Measurements from ENCODE around the gene OR6T1. TPM values are rescaled to one million over a fixed set of nuclear protein-coding genes. Genes with fewer than 3 reads are reported as not detected.

The OR6T1 gene
- not detected for total RNA-seq

GRCh38 chr11:123943738-123944137, at the start of gene OR6T1:
Gene OR6T1 (minus strand): TSS chr11:123943838. CDS start chr11:123943838, 0 bp downstream.
- Mint-ChIP-seq H3K9me3 (peaks cover 3% of the 10 kb centered on the region), H3K4me3 (no peak within 1 kb of the TSS), H3K36me3 (ENCODE audit: insufficient read depth) (no peaks in the 10 kb centered on the region), H3K27me3 (ENCODE audit: low read depth) (peaks cover 4% of the 10 kb centered on the region), H3K4me1 (ENCODE audit: low read depth) (no peaks in the 10 kb centered on the region)
- no peak for ATAC-seq
- no peak for DNase-seq

- H3K27me3 Mint-ChIP-seq (ENCODE audit: low read depth): no peaks in the 10 kb centered on the region
- ATAC-seq (no peak), DNase-seq (no peak)
- H3K9me3 Mint-ChIP-seq: peaks cover 5% of the 10 kb centered on the region
- no peaks in the 10 kb centered on the region for H3K36me3 Mint-ChIP-seq (ENCODE audit: insufficient read depth)
- no peaks in the 10 kb centered on the region for H3K4me1 Mint-ChIP-seq (ENCODE audit: low read depth)
- H3K4me3 Mint-ChIP-seq: no peak overlapping the region
Observed at GRCh38 chr11:123979311-123979710, 35.7 kb upstream of the OR6T1 start.

GRCh38 chr11:123977731-123978347, 34.2 kb upstream of the OR6T1 start, which contains the start of gene OR10S1:
Gene OR10S1 (minus strand): TSS chr11:123977781. CDS start chr11:123977664, 117 bp downstream.
- H3K9me3 Mint-ChIP-seq: peaks cover 2% of the 10 kb centered on the region
- H3K36me3 Mint-ChIP-seq (ENCODE audit: insufficient read depth): no peaks in the 10 kb centered on the region
- H3K4me3 Mint-ChIP-seq: no peak within 1 kb of the TSS
- ATAC-seq (no peak), DNase-seq (no peak)
- H3K27me3 Mint-ChIP-seq (ENCODE audit: low read depth): no peaks in the 10 kb centered on the region
- no peaks in the 10 kb centered on the region for H3K4me1 Mint-ChIP-seq (ENCODE audit: low read depth)

GRCh38 chr11:123976770-123977560, 33.3 kb upstream of the OR6T1 start:
- ATAC-seq (no peak), DNase-seq (no peak)
- Mint-ChIP-seq H3K4me3 (no peak overlapping the region), H3K4me1 (ENCODE audit: low read depth) (no peaks in the 10 kb centered on the region), H3K9me3 (no peaks in the 10 kb centered on the region), H3K27me3 (ENCODE audit: low read depth) (no peaks in the 10 kb centered on the region), H3K36me3 (ENCODE audit: insufficient read depth) (no peaks in the 10 kb centered on the region)

- Mint-ChIP-seq H3K4me1 (ENCODE audit: low read depth) (no peaks in the 10 kb centered on the region), H3K4me3 (no peak overlapping the region), H3K36me3 (ENCODE audit: insufficient read depth) (no peaks in the 10 kb centered on the region), H3K27me3 (ENCODE audit: low read depth) (no peaks in the 10 kb centered on the region), H3K9me3 (peaks cover 11% of the 10 kb centered on the region)
- ATAC-seq: no peak
- DNase-seq: no peak
Observed at GRCh38 chr11:123973816-123974215, 30.2 kb upstream of the OR6T1 start.

GRCh38 chr11:123956752-123957151, 13.1 kb upstream of the OR6T1 start:
- no peaks in the 10 kb centered on the region for H3K4me1 Mint-ChIP-seq (ENCODE audit: low read depth)
- no peaks in the 10 kb centered on the region for H3K27me3 Mint-ChIP-seq (ENCODE audit: low read depth)
- no peak overlapping the region for H3K4me3 Mint-ChIP-seq
- H3K9me3 Mint-ChIP-seq: no peaks in the 10 kb centered on the region
- ATAC-seq: no peak
- no peaks in the 10 kb centered on the region for H3K36me3 Mint-ChIP-seq (ENCODE audit: insufficient read depth)
- DNase-seq: no peak

- no peaks in the 10 kb centered on the region for H3K4me1 Mint-ChIP-seq (ENCODE audit: low read depth)
- H3K4me3 Mint-ChIP-seq: no peak overlapping the region
- H3K27me3 Mint-ChIP-seq (ENCODE audit: low read depth): no peaks in the 10 kb centered on the region
- ATAC-seq (no peak), DNase-seq (no peak)
- H3K36me3 Mint-ChIP-seq (ENCODE audit: insufficient read depth): no peaks in the 10 kb centered on the region
- peaks cover 3% of the 10 kb centered on the region for H3K9me3 Mint-ChIP-seq
Observed at GRCh38 chr11:123945132-123945531, 1.5 kb upstream of the OR6T1 start.

GRCh38 chr11:123942413-123942812, 1.2 kb downstream of the OR6T1 start:
- Mint-ChIP-seq H3K9me3 (peaks cover 3% of the 10 kb centered on the region), H3K4me3 (no peak overlapping the region), H3K36me3 (ENCODE audit: insufficient read depth) (no peaks in the 10 kb centered on the region), H3K27me3 (ENCODE audit: low read depth) (peaks cover 4% of the 10 kb centered on the region), H3K4me1 (ENCODE audit: low read depth) (no peaks in the 10 kb centered on the region)
- DNase-seq (no peak), ATAC-seq (no peak)

GRCh38 chr11:123939317-123939716, 4.3 kb downstream of the OR6T1 start, which contains the start of gene OR4D5:
Gene OR4D5 (plus strand): TSS chr11:123939617. CDS start chr11:123939617, 0 bp downstream.
- Mint-ChIP-seq H3K4me3 (no peak within 1 kb of the TSS), H3K36me3 (ENCODE audit: insufficient read depth) (no peaks in the 10 kb centered on the region), H3K27me3 (ENCODE audit: low read depth) (peaks cover 4% of the 10 kb centered on the region), H3K4me1 (ENCODE audit: low read depth) (no peaks in the 10 kb centered on the region), H3K9me3 (peaks cover 3% of the 10 kb centered on the region)
- ATAC-seq (no peak), DNase-seq (no peak)

GRCh38 chr11:123924027-123924426, 19.6 kb downstream of the OR6T1 start:
- Mint-ChIP-seq H3K27me3 (ENCODE audit: low read depth) (peaks cover 2% of the 10 kb centered on the region), H3K4me3 (no peak overlapping the region), H3K36me3 (ENCODE audit: insufficient read depth) (no peaks in the 10 kb centered on the region), H3K9me3 (no peaks in the 10 kb centered on the region), H3K4me1 (ENCODE audit: low read depth) (no peaks in the 10 kb centered on the region)
- ATAC-seq (no peak), DNase-seq (no peak)

GRCh38 chr11:123920943-123921342, 22.7 kb downstream of the OR6T1 start:
- ATAC-seq: no peak
- Mint-ChIP-seq H3K9me3 (no peaks in the 10 kb centered on the region), H3K4me1 (ENCODE audit: low read depth) (no peaks in the 10 kb centered on the region), H3K36me3 (ENCODE audit: insufficient read depth) (no peaks in the 10 kb centered on the region), H3K27me3 (ENCODE audit: low read depth) (no peaks in the 10 kb centered on the region), H3K4me3 (no peak overlapping the region)
- no peak for DNase-seq

- H3K36me3 Mint-ChIP-seq (ENCODE audit: insufficient read depth): no peaks in the 10 kb centered on the region
- H3K4me3 Mint-ChIP-seq: no peak overlapping the region
- no peaks in the 10 kb centered on the region for H3K27me3 Mint-ChIP-seq (ENCODE audit: low read depth)
- no peak for ATAC-seq
- DNase-seq: no peak
- H3K9me3 Mint-ChIP-seq: no peaks in the 10 kb centered on the region
- H3K4me1 Mint-ChIP-seq (ENCODE audit: low read depth): no peaks in the 10 kb centered on the region
Observed at GRCh38 chr11:123905826-123906225, 37.8 kb downstream of the OR6T1 start.

- no peaks in the 10 kb centered on the region for H3K27me3 Mint-ChIP-seq (ENCODE audit: low read depth)
- H3K36me3 Mint-ChIP-seq (ENCODE audit: insufficient read depth): no peaks in the 10 kb centered on the region
- ATAC-seq: no peak
- no peaks in the 10 kb centered on the region for H3K4me1 Mint-ChIP-seq (ENCODE audit: low read depth)
- no peak for DNase-seq
- H3K9me3 Mint-ChIP-seq: no peaks in the 10 kb centered on the region
- no peak overlapping the region for H3K4me3 Mint-ChIP-seq
Observed at GRCh38 chr11:123904932-123905331, 38.7 kb downstream of the OR6T1 start.

GRCh38 chr11:123903932-123904331, 39.7 kb downstream of the OR6T1 start:
- H3K36me3 Mint-ChIP-seq (ENCODE audit: insufficient read depth): no peaks in the 10 kb centered on the region
- no peak overlapping the region for H3K4me3 Mint-ChIP-seq
- H3K9me3 Mint-ChIP-seq: no peaks in the 10 kb centered on the region
- no peaks in the 10 kb centered on the region for H3K4me1 Mint-ChIP-seq (ENCODE audit: low read depth)
- no peaks in the 10 kb centered on the region for H3K27me3 Mint-ChIP-seq (ENCODE audit: low read depth)
- ATAC-seq (no peak), DNase-seq (no peak)

GRCh38 chr11:123901867-123902266, 41.8 kb downstream of the OR6T1 start, which contains the start of gene OR8D4:
Gene OR8D4 (plus strand): TSS chr11:123902167. CDS start chr11:123906432, 4,265 bp downstream.
- Mint-ChIP-seq H3K36me3 (ENCODE audit: insufficient read depth) (no peaks in the 10 kb centered on the region), H3K9me3 (no peaks in the 10 kb centered on the region), H3K4me3 (no peak within 1 kb of the TSS), H3K27me3 (ENCODE audit: low read depth) (no peaks in the 10 kb centered on the region), H3K4me1 (ENCODE audit: low read depth) (no peaks in the 10 kb centered on the region)
- no peak for DNase-seq
- no peak for ATAC-seq
